ENCODE measurements around the gene KIF26B. TPM values are rescaled to one million over a fixed set of nuclear protein-coding genes. Genes with fewer than 3 reads are reported as not detected.
"Not testable (repeated sequence)": the region's sequence is repeated elsewhere in the genome, so short reads cannot be mapped to it uniquely, and the experiment has no call there.

KIF26B gene
- polyA plus RNA-seq, 1 donor (not counting 4 experiments of a cell fraction or from before 2014, with no cell fraction given), result 0.58 TPM

- FAIRE-seq, result no peak
- no peak overlapping the region for H3K4me2 ChIP-seq (ENCODE audit: control insufficient read depth, extremely low read depth, insufficient read depth, low read depth, low read length)
- H3K27me3 ChIP-seq (ENCODE audit: control insufficient read depth, extremely low read depth, insufficient read depth, low read length), result no peaks in the 10 kb centered on the region
- no peaks in the 10 kb centered on the region for H3K9me3 ChIP-seq (ENCODE audit: control insufficient read depth, low read depth, low read length)
- DNase-seq (ENCODE audit: low read depth, low spot score), result no peak
- no peak overlapping the region for H3K9ac ChIP-seq (ENCODE audit: control insufficient read depth, extremely low read depth, insufficient read depth, low read length)
- no peaks in the 10 kb centered on the region for H3K9me1 ChIP-seq (ENCODE audit: control insufficient read depth, extremely low read depth, insufficient read depth, low read length)
- TF ChIP-seq CTCF (optimal IDR thresholded peaks at IDR 0.05 in 1 of 3, IDR thresholded peaks at IDR 0.05 in 1 of 3, conservative IDR thresholded peaks at IDR 0.05 in 1 of 3; ENCODE audit: extremely low read depth in 1 of 3, insufficient read depth in 2 of 3, low read length in 3 of 3) (no peak), EZH2 (IDR thresholded peaks at IDR 0.05; ENCODE audit: low read length) (no peak)
- H3K79me2 ChIP-seq (ENCODE audit: control insufficient read depth, insufficient read depth, low read length), result no peaks in the 10 kb centered on the region
- dilution Hi-C loops (cut with MboI; ENCODE audit: extremely low pct_ligation_motif_present, low sequenced_read_pairs), result no loop called here
- H3K4me3 ChIP-seq (ENCODE audit: control insufficient read depth in 2 of 3, extremely low read depth in 1 of 3, insufficient read depth in 2 of 3, low read depth in 1 of 3, low read length in 3 of 3), result no peak overlapping the region
- H2AFZ ChIP-seq (ENCODE audit: control insufficient read depth, low read length), result no peak overlapping the region
- no peak overlapping the region for H3K27ac ChIP-seq (ENCODE audit: control insufficient read depth, insufficient read depth, low read length)
- H3K4me1 ChIP-seq (ENCODE audit: control insufficient read depth, extremely low read depth, insufficient read depth, low read length), result no peaks in the 10 kb centered on the region
- H3K36me3 ChIP-seq (ENCODE audit: control insufficient read depth in 2 of 2, extremely low read depth in 1 of 2, insufficient read depth in 2 of 2, low read length in 2 of 2), result no peaks in the 10 kb centered on the region
- no peaks in the 10 kb centered on the region for H4K20me1 ChIP-seq (ENCODE audit: control insufficient read depth, extremely low read depth, insufficient read depth, low read length)
Measured at GRCh38 chr1:245695211-245695610, 540.4 kb downstream of the KIF26B start.

- not testable (repeated sequence) for H3K4me2 ChIP-seq (ENCODE audit: control insufficient read depth, extremely low read depth, insufficient read depth, low read depth, low read length); DNase-seq (ENCODE audit: low read depth, low spot score); H3K36me3 ChIP-seq (ENCODE audit: control insufficient read depth in 2 of 2, extremely low read depth in 1 of 2, insufficient read depth in 2 of 2, low read length in 2 of 2)
Measured at GRCh38 chr1:245695701-245696100, 540.9 kb downstream of the KIF26B start.

DNA sequence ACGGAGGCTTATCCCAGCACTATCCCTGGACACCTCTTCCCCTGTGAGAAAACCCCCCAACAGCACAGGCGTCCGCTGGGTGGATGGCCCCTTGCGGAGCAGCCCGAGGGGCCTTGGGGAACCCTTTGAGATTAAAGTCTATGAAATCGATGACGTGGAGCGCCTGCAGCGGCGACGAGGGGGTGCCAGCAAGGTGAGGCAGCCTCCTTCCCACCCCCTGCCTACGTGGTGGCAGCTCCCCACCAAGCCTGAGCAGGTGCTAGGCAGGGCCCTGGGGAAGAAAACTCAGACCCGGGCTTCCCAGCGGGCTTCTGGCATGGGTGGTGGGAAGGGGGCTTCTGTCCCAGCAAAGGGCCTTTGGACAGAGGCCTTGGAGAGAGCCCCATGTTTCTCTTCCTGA is 543.3 kb downstream of the KIF26B start:
- Histone ChIP-seq H3K9me3 (ENCODE audit: control insufficient read depth, low read depth, low read length) (no peaks in the 10 kb centered on the region), H3K27me3 (ENCODE audit: control insufficient read depth, extremely low read depth, insufficient read depth, low read length) (no peaks in the 10 kb centered on the region)

More at GRCh38 chr1:245695701-245696100, 540.9 kb downstream of the KIF26B start:
- dilution Hi-C loops (cut with MboI; ENCODE audit: extremely low pct_ligation_motif_present, low sequenced_read_pairs); H3K27ac ChIP-seq (ENCODE audit: control insufficient read depth, insufficient read depth, low read length); H4K20me1 ChIP-seq (ENCODE audit: control insufficient read depth, extremely low read depth, insufficient read depth, low read length); H2AFZ ChIP-seq (ENCODE audit: control insufficient read depth, low read length); H3K9ac ChIP-seq (ENCODE audit: control insufficient read depth, extremely low read depth, insufficient read depth, low read length); FAIRE-seq; H3K27me3 ChIP-seq (ENCODE audit: control insufficient read depth, extremely low read depth, insufficient read depth, low read length); H3K4me1 ChIP-seq (ENCODE audit: control insufficient read depth, extremely low read depth, insufficient read depth, low read length); H3K79me2 ChIP-seq (ENCODE audit: control insufficient read depth, insufficient read depth, low read length); H3K4me3 ChIP-seq (ENCODE audit: control insufficient read depth in 2 of 3, extremely low read depth in 1 of 3, insufficient read depth in 2 of 3, low read depth in 1 of 3, low read length in 3 of 3); H3K9me1 ChIP-seq (ENCODE audit: control insufficient read depth, extremely low read depth, insufficient read depth, low read length); H3K9me3 ChIP-seq (ENCODE audit: control insufficient read depth, low read depth, low read length): not testable (repeated sequence)

More for the DNA sequence above, 543.3 kb downstream of the KIF26B start:
- Histone ChIP-seq H3K4me3 (ENCODE audit: control insufficient read depth in 2 of 3, extremely low read depth in 1 of 3, insufficient read depth in 2 of 3, low read depth in 1 of 3, low read length in 3 of 3) (no peak overlapping the region), H3K79me2 (ENCODE audit: control insufficient read depth, insufficient read depth, low read length) (no peaks in the 10 kb centered on the region), H3K36me3 (ENCODE audit: control insufficient read depth in 2 of 2, extremely low read depth in 1 of 2, insufficient read depth in 2 of 2, low read length in 2 of 2) (no peaks in the 10 kb centered on the region), H3K9me1 (ENCODE audit: control insufficient read depth, extremely low read depth, insufficient read depth, low read length) (no peaks in the 10 kb centered on the region), H3K4me2 (ENCODE audit: control insufficient read depth, extremely low read depth, insufficient read depth, low read depth, low read length) (no peak overlapping the region), H3K4me1 (ENCODE audit: control insufficient read depth, extremely low read depth, insufficient read depth, low read length) (no peaks in the 10 kb centered on the region), H2AFZ (ENCODE audit: control insufficient read depth, low read length) (no peak overlapping the region), H3K9ac (ENCODE audit: control insufficient read depth, extremely low read depth, insufficient read depth, low read length) (no peak overlapping the region), H4K20me1 (ENCODE audit: control insufficient read depth, extremely low read depth, insufficient read depth, low read length) (no peaks in the 10 kb centered on the region), H3K27ac (ENCODE audit: control insufficient read depth, insufficient read depth, low read length) (no peak overlapping the region)
- TF ChIP-seq EZH2 (IDR thresholded peaks at IDR 0.05; ENCODE audit: low read length) (no peak), CTCF (optimal IDR thresholded peaks at IDR 0.05 in 1 of 3, IDR thresholded peaks at IDR 0.05 in 1 of 3, conservative IDR thresholded peaks at IDR 0.05 in 1 of 3; ENCODE audit: extremely low read depth in 1 of 3, insufficient read depth in 2 of 3, low read length in 3 of 3) (no peak)
- FAIRE-seq (no peak), DNase-seq (ENCODE audit: low read depth, low spot score) (no peak)
- dilution Hi-C loops (cut with MboI; ENCODE audit: extremely low pct_ligation_motif_present, low sequenced_read_pairs), result no loop called here
